ENCODE data around the gene DUSP23. TPM values are rescaled to one million over a fixed set of nuclear protein-coding genes. Genes with fewer than 3 reads are reported as not detected.

The DUSP23 gene
- total and polyA plus RNA-seq, 10 of the 15 experiments (the other 5 are each of a cell fraction or from before 2014, with no cell fraction given), result 1.1 to 6.9 (median 4.1) TPM; not detected in 1

DNA sequence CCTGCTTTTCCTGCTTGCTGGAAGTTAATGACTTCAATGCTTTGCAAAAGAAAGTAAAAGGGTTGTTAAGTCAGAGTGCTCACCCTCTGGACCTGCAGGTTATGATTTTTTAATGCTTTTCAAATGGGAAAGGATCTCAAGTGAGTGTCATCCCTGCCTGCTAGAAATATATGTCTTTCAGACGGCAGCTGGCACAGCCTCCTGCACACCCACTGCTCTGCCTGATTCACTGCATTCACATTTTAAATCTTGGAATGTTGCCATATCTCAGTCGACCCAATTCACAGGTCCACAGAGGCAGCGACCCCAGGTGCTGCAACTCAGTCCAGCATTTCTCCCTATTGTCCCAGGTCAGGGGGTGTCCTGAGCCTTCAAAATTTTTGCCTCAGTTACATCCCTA lies 10.7 kb downstream of the DUSP23 start:
- Histone ChIP-seq H3K4me3 (no peak overlapping the region), H3K4me2 (ENCODE audit: control insufficient read depth, insufficient read depth) (no peak overlapping the region), H3K79me2 (ENCODE audit: control insufficient read depth, insufficient read depth, low read length) (no peaks in the 10 kb centered on the region), H3K9ac (ENCODE audit: control insufficient read depth, insufficient read depth, low read length) (no peak overlapping the region), H3K4me1 (ENCODE audit: control insufficient read depth, insufficient read depth, low read length) (no peaks in the 10 kb centered on the region), H3K27ac (ENCODE audit: control insufficient read depth, insufficient read depth) (no peak overlapping the region), H3K36me3 (ENCODE audit: control insufficient read depth in 2 of 2, insufficient read depth in 2 of 2, low read length in 1 of 2) (no peaks in the 10 kb centered on the region), H3K27me3 (replicated peaks in 1 of 2; ENCODE audit: control insufficient read depth in 2 of 2, insufficient read depth in 2 of 2, low read length in 1 of 2) (peaks cover 3 to 5% of the 10 kb centered on the region in 2 experiments; a peak in 2 of 4 replicates), H3K9me3 (replicated peaks; ENCODE audit: control insufficient read depth, insufficient read depth, low read length) (no peaks in the 10 kb centered on the region), H2AFZ (ENCODE audit: control insufficient read depth, low read depth, low read length) (no peak overlapping the region), H4K20me1 (ENCODE audit: control insufficient read depth, insufficient read depth) (no peaks in the 10 kb centered on the region)
- no peak for DNase-seq (ENCODE audit: low read depth, low spot score)
- no peak for FAIRE-seq
- ChIA-PET POLR2A (no interaction called here), SMC1A (ENCODE audit: uncharacterized antibody, unreplicated experiment) (no interaction called here), CTCF (no interaction called here), RAD21 (ENCODE audit: unreplicated experiment) (no interaction called here)
- no peak for TF ChIP-seq STAT1 (conservative IDR thresholded peaks at IDR 0.05)
- TF ChIP-seq RB1 (IDR thresholded peaks at IDR 0.05; ENCODE audit: borderline replicate concordance), result no peak
- TF ChIP-seq TCF12 (IDR thresholded peaks at IDR 0.05; ENCODE audit: low read depth, low read length), result no peak
- TF ChIP-seq TBL1XR1 (IDR thresholded peaks at IDR 0.05; ENCODE audit: low read depth, low read length), result no peak
- TF ChIP-seq, protein P1, sequence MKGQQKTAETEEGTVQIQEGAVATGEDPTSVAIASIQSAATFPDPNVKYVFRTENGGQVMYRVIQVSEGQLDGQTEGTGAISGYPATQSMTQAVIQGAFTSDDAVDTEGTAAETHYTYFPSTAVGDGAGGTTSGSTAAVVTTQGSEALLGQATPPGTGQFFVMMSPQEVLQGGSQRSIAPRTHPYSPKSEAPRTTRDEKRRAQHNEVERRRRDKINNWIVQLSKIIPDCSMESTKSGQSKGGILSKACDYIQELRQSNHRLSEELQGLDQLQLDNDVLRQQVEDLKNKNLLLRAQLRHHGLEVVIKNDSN (IDR thresholded peaks at IDR 0.05; ENCODE audit: borderline replicate concordance, extremely low read length, insufficient read depth, low read depth, low read length), result no peak
- TF ChIP-seq, protein P2, sequence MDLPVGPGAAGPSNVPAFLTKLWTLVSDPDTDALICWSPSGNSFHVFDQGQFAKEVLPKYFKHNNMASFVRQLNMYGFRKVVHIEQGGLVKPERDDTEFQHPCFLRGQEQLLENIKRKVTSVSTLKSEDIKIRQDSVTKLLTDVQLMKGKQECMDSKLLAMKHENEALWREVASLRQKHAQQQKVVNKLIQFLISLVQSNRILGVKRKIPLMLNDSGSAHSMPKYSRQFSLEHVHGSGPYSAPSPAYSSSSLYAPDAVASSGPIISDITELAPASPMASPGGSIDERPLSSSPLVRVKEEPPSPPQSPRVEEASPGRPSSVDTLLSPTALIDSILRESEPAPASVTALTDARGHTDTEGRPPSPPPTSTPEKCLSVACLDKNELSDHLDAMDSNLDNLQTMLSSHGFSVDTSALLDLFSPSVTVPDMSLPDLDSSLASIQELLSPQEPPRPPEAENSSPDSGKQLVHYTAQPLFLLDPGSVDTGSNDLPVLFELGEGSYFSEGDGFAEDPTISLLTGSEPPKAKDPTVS (IDR thresholded peaks at IDR 0.05; ENCODE audit: low read depth, low read length), result no peak
- TF ChIP-seq NRF1 (conservative IDR thresholded peaks at IDR 0.05; ENCODE audit: low read depth, low read length), result no peak
- TF ChIP-seq, protein P3, sequence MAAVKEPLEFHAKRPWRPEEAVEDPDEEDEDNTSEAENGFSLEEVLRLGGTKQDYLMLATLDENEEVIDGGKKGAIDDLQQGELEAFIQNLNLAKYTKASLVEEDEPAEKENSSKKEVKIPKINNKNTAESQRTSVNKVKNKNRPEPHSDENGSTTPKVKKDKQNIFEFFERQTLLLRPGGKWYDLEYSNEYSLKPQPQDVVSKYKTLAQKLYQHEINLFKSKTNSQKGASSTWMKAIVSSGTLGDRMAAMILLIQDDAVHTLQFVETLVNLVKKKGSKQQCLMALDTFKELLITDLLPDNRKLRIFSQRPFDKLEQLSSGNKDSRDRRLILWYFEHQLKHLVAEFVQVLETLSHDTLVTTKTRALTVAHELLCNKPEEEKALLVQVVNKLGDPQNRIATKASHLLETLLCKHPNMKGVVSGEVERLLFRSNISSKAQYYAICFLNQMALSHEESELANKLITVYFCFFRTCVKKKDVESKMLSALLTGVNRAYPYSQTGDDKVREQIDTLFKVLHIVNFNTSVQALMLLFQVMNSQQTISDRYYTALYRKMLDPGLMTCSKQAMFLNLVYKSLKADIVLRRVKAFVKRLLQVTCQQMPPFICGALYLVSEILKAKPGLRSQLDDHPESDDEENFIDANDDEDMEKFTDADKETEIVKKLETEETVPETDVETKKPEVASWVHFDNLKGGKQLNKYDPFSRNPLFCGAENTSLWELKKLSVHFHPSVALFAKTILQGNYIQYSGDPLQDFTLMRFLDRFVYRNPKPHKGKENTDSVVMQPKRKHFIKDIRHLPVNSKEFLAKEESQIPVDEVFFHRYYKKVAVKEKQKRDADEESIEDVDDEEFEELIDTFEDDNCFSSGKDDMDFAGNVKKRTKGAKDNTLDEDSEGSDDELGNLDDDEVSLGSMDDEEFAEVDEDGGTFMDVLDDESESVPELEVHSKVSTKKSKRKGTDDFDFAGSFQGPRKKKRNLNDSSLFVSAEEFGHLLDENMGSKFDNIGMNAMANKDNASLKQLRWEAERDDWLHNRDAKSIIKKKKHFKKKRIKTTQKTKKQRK (IDR thresholded peaks at IDR 0.05; ENCODE audit: low read depth, low read length), result no peak
- no peak for TF ChIP-seq CBX3 (IDR thresholded peaks at IDR 0.05; ENCODE audit: borderline replicate concordance, low read depth)
- BruUV-seq (replicated peaks), result no TSS peak
- ATAC-seq, result no peak
- intact Hi-C loops (cut with micrococcal nuclease; ENCODE audit: unreplicated experiment), result loop anchor here (10.0 kb wide), 1 partner anchor 577 kb away; no protein-coding TSS in a partner anchor
- WGBS (ENCODE audit: insufficient coverage, insufficient replicate concordance, low lambda C conversion rate, missing lambda C conversion rate), result 15% methylated on average over 3 of the region's 3 CpGs
- in situ Hi-C loops (cut with MboI), result no loop called here

Measured in GM12878 (cell line).